NCI-H1694 (cell line): ENCODE measurements around the gene VPS13A.
"Not testable (repeated sequence)": the region's sequence is repeated elsewhere in the genome, so short reads cannot be mapped to it uniquely, and the experiment has no call there.

Source experiments
- DNase-seq: peaks from one replicate; lab custom pipeline; 2025; lab: John Stamatoyannopoulos, UW

The VPS13A gene

GRCh38 chr9:77423841-77424240 is 246.5 kb downstream of the VPS13A start:
- no peak for DNase-seq

DNA sequence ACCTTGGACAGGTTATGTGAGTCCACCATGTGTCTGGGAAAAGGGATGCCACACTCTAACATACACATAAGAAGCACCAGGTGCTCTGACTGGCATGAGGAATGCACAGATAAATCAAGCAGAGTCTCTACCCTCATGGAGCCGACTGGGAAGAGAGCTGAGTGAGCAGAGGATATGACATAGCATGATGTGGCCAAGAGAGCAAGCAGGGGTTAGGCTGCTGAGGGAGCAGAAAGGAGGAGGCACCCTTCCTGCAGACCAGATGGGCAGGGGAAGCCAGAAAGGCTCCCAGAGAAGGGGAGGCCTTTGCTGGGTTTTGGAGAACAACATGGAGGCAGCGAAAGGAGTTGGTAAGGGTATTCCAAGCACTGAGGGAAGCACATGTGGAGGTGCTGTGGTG is 247.7 kb downstream of the VPS13A start:
- DNase-seq = no peak

DNA sequence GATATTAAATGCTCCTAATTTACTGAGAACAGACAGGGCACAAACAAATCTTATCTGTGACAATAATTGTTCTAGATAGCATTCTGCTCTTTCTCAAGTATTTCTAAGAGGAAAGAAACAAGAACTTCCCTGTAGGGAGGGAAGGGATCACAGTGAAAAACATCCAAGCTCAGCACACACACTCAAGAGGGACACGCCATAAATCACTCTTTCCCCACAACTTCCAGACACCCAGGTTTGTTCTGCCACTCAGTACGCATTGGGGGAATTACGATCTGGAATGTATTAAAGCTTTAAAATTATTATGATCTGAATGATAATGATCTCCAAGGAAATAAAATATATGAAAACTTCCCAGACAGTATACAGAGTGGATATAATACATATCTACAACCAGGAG is 249.4 kb downstream of the VPS13A start:
- no peak for DNase-seq

- DNase-seq = no peak
These were observed 250.1 kb downstream of the VPS13A start for GRCh38 chr9:77427256-77427927.

GRCh38 chr9:77429928-77430327 is 252.6 kb downstream of the VPS13A start:
- DNase-seq = no peak

- DNase-seq = no peak
These were observed 254.7 kb downstream of the VPS13A start for GRCh38 chr9:77432053-77432452.

- DNase-seq = peak; percentile 46
These were observed 256.5 kb downstream of the VPS13A start for GRCh38 chr9:77433675-77434445.

DNA sequence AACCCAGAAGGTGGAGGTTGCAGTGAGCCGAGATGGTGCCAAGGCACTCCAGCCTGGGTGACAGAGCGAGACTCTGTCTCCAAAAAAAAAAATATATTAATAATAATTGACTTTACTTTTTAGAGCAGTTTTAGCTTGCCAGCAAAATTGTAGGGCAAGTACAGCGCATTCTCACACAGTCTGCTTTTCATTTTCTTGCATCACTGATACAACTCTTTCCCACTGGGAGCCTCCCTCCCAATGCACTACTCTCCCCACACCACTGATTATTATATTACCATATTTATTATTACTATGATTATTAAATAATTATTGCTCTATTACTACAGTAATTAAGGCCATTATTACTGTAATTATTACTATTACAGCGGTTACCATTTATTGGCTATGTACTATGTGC is 257.9 kb downstream of the VPS13A start:
- DNase-seq = no peak

GRCh38 chr9:77435688-77436087 is 258.4 kb downstream of the VPS13A start:
- no peak for DNase-seq

- DNase-seq = no peak
These were observed 261.3 kb downstream of the VPS13A start for GRCh38 chr9:77438653-77439052.

- no peak for DNase-seq
These were observed 262.7 kb downstream of the VPS13A start for GRCh38 chr9:77440057-77440456.

DNA sequence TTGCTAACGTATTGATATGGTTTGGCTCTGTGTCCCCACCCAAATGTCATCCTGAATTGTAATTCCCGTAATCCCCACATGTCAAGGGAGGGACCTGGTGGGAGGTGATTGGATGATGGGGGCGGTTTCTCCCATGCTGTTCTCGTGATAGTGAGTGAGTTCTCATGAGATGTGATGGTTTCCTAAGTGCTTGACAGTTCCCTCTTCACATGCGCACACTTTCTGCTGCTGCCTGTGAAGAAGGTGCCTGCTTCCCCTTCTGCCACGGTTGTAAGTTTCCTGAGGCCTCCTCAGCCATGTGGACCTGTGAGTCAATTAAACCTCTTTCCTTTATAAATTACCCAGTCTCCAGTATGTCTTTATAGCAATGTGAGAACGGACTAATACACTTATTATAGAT is 263.8 kb downstream of the VPS13A start:
- not testable (repeated sequence) for DNase-seq

DNA sequence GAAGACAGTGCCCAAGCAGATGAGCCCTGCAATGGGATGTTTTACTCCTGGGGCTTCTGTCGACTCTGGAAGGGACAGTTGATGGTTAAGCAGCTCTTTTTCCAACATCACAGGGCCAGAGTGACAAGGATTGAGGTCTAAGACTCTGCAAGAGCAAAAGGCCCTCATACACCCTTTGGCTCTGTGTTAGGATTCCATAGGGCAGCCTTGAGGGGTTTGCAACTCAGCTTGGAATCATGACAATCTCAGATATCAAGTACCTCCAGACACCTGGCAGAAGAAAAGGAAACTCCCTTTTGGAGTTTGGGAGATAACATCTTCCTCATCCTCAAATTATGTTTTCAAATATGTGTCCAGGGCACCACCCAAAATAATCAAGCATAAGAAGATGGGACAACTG is 265.1 kb downstream of the VPS13A start:
- DNase-seq = no peak

GRCh38 chr9:77447646-77448045 is 270.3 kb downstream of the VPS13A start:
- no peak for DNase-seq

DNA sequence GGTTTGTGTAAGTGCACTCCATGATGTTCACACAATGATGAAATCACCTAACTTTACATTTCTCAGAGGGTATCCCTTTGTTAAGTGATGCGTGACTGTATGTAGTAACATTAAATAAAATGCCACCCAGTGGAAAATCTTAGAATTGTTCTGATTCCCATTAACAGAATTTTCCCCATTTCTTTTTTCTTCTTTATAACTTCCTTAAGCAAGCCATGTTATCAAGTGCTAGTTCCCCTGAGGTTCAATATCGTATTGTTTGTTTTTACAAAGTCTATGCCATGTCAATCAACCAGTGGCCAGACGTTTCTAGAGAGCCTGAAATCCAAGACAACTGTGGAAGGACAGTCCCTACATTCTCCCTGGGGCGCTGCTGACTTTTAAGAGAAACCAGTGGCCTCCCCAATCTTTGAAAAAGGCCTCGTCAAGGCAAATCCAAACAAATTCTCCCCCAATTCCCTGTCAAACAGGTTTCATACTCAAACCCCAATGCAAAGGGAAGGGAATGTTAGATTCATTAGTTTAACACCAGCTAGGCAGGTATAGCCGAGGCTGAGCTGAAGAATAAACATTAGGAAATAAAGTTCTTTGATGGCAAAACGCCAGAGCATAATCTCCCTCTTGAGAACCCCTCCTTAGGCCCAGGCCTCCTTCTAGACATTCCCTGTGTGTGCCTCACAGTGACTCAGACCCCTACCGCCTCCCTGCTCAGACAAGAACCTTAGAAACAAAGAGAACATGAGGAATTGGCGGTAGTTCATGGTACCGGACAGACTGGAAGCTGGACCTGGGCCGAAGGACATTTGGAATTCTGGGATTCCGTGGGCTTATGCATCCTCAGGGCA is 272.1 kb downstream of the VPS13A start:
- no peak for DNase-seq

GRCh38 chr9:77450085-77450475 is 272.7 kb downstream of the VPS13A start:
- no peak for DNase-seq

DNA sequence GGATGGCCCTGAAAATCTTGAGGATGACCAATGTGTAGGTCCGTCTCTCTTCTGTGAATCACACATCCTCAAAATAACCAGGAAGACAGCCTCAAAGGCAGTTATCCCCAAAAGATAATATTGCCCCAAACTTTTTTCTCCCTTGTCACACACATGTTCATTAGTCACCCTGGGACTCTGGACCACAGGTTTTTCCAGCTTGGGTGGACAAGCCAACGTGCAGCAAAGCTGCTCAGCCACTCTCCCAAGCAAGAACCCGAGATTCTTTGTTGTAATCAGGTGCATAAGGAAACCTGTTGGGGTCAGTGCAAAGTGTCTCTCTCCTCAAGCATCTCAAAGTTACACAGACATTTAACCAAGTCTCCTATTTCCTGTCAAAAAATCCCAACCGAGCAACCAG is 274.2 kb downstream of the VPS13A start:
- DNase-seq = no peak

DNA sequence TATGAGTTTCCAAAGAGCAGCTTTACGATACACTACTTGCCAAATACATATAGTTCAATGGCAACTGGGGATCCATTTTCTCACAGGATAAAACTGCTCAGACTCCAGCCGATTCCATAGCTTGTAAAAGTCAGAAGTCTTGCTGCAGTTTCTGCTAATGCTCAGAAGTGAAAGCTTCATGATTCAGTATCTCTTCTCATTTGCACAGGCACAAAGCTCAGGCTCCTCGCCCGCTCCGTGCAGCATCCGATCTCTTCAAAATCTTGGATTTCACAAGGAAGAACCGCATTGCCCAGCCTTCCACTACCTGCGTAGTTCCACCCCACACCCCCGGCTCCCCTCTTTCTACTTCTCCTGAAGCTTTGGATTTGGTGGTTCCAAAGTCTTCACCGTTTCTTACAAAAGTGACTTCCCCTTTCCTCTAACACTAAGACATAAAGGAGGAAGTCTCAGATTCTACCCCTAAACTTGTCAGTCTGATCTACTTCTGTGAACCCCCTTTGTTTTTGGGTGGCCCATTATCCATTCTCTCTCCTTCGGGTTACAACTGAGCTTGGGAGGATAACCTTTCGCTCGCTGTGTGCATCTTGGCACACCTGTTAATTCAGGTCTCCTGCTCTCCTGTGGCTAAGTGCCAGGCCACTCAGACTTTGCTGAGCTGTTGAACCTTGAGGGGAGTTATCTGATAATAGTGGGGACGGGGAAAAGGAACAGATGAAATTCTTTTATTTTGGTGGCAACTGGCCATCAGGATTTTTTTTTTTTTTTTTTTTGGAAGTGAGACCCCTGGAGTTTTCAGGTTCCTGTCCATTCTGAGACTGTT is 276.7 kb downstream of the VPS13A start:
- no peak for DNase-seq

- no peak for DNase-seq
These were observed 277.3 kb downstream of the VPS13A start for GRCh38 chr9:77454663-77455062.

DNA sequence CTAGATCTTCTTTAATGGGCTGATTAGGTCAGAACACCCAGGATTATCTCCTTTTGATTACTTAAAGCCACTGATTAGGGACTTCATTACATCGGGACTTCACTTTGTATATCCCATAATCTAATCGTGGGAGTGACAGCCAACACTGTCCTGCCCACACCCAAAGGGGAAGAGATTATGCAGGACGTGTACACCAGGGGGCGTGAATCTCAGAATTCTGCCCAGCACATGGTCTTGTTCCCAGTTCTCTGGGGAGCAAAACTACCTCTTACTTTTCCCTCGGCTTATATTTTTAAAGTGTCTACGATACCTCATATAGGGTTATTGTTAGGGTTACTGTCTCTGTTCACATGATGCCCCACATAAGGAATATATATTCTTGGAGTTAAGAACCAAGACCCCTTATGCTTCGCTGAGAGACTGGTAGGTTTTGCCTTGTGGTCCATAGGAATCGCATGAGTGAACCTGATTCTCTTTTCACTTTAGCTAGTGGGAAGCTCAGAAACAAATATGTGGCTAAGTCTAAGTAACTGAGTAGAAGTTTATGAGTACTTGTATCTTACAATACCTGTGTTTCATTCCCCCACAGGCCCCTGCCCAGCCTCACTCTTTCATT is 278.1 kb downstream of the VPS13A start:
- DNase-seq = peak; percentile 4

- peak; percentile 71 for DNase-seq
These were observed 279.6 kb downstream of the VPS13A start for GRCh38 chr9:77456829-77457437.
